Jurkat, Clone E6-1 (cell line): ENCODE data around the gene ADAT3.
A peak's percentile ranks its signal among the peaks of the same experiment; 100 is the strongest.
"Not testable (repeated sequence)": the region's sequence is repeated elsewhere in the genome, so short reads cannot be mapped to it uniquely, and the experiment has no call there.

Experiments used
- DNase-seq: peaks from one replicate; pipeline ENCODE4 v3.0.0-alpha.2; 2011; ENCODE audit warnings: low read depth, low spot score
- H3K4me3 ChIP-seq: 2 replicates; pipeline ENCODE4 v1.5.1; 2011; ENCODE audit warnings: mild to moderate bottlenecking, low read length, control low read depth, moderate library complexity

The ADAT3 gene

DNA sequence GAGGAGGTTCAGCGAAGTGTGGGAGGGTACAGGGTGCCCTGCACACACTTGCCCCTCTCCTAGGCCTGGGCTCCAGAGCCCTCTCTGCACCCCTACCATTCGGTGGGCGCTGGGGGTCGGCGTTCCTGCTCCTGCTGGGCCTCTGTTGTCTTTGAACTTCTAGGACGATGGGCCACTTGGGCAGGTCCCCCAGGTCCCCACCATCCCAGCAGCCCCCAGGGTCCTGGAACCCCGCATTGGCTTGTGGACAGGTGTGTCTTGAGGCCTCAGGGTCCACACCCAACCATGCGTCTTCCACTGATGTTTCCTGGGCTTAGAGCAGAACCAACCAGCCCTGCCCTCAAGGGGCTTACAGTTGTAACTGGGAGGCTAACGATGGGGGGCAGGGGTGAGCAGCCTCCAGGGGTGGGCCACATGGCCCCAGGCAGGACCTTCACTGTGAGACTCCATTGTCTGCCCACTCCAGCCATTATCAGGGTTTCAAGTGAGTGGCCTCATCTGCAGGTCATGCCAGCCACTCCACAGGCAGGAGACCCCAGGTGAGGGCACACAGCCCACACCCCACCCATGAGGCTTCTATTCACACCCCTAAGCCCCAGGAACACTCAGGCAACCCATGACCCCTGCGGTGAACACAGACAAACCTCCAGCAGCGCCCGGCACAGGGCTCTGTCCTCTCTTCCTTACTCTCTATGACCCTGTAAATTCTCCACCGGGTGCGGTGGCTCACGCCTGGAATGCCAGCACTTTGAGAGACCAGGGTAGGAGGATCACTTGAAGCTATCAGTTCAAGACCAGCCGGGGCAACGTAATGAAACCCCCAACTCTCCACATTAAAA, 39.8 kb upstream of the ADAT3 start:
- H3K4me3 ChIP-seq = peak overlapping the region; percentile 70

GRCh38 chr19:1866693-1867348, 38.4 kb upstream of the ADAT3 start:
- H3K4me3 ChIP-seq = no peak overlapping the region
- no peak for DNase-seq

More for the DNA sequence above, 39.8 kb upstream of the ADAT3 start:
- no peak for DNase-seq

DNA sequence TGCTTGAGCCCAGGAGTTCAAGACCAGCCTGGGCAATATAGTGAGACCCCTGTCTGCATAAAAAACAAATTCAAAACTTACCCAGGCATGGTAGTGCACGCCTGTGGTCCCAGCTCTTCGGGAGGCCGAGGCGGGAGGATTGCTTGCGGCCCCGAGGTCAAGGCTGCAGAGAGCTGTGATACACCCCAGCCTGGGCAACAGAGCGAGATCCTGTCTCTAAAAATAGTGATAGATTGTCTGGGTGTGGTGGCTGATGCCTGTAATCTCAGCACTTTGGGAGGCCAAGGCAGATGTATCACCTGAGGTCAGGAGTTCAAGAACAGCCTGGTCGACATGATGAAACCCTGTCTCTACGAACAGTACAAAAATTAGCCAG, 37.9 kb upstream of the ADAT3 start:
- H3K4me3 ChIP-seq = no peak overlapping the region
- DNase-seq = no peak

DNA sequence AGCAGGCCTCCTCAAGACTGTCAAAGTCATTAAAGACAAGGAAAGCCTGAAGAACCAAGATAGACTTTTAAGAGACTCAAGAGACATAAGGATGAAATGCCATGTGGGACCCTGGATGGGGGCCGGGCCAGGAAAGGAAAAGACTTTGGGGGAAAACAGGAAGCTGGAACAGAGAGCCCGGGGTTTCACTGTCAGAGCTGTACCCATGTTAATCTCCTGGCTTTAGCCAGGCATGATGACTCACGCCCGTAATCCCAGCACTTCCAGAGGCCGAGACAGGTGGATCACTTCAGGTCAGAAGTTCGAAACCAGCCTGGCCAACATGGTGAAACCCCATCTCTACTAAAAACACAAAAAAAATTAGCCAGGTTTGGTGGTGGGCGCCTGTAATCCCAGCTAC, 36.2 kb upstream of the ADAT3 start:
- no peak for DNase-seq
- H3K4me3 ChIP-seq = no peak overlapping the region

GRCh38 chr19:1871140-1871597, 34.0 kb upstream of the ADAT3 start:
- no peak overlapping the region for H3K4me3 ChIP-seq
- DNase-seq = no peak

DNA sequence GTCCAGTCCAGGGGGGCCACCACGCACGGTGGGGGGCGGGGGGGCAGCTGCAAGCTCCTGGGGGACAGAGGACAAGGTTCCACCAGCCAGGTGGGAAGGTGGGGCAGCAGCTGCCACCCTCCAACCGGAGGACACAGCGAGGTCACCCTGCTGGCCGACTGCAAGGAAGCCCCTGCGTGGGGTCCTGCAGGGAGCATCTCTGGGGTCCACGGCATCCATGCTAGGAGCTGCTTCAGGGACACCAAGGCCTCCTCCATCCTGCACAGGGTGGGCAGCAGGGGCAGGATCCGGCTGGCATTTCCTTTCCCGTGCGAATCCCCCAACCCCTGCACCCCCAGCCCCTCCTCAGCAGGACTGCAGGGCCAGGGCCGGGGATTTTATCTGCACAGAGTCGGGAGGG, 33.6 kb upstream of the ADAT3 start:
- DNase-seq = no peak
- no peak overlapping the region for H3K4me3 ChIP-seq

- no peak overlapping the region for H3K4me3 ChIP-seq
- no peak for DNase-seq
These were observed 32.2 kb upstream of the ADAT3 start for GRCh38 chr19:1872807-1873523.

DNA sequence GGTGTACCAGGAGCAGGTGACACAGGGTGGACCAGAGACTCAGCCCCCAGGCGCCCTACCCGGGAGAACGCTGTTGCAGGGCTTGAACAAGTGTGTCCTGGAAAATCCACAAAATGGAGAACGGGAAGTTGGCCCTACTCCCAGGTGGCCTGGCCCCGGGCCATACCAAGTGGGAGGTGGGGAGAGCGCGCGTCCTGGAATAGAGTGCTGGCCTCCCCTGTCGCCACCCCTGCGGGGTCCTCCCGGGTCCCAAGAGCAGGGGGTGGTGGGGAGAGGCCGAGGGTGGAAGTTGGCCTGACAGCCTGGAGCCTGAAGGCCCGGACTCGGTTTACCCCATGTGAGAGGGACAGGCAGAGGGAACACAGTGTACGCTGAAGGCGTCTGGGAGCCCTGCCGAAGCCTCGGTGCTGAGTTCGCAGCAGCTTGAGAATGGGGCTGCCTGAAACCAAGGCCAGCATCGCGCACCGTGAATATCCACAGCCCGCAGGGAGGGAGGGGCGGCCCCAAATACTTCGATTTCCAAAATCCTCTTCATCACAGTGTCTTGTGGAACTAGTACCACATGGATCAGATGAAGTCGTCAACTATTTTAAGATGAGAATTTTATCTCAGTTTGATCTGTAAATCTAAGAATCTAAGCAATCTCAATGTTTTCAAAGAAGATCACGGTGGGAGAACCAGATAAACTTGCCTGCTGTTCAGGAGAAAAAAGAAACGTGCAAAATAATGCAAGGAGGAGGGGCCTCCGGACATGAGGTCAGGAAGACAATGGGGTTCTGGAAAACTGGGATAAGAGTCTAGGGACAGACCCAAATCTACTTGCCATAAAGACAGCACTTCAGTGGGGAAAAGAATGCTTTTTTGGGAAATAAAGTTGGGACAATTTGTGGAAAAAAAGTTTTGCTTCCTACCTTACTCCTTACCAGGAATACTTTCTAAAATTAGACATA, 31.4 kb upstream of the ADAT3 start:
- no peak for DNase-seq
- H3K4me3 ChIP-seq = peak overlapping the region; percentile 94

DNA sequence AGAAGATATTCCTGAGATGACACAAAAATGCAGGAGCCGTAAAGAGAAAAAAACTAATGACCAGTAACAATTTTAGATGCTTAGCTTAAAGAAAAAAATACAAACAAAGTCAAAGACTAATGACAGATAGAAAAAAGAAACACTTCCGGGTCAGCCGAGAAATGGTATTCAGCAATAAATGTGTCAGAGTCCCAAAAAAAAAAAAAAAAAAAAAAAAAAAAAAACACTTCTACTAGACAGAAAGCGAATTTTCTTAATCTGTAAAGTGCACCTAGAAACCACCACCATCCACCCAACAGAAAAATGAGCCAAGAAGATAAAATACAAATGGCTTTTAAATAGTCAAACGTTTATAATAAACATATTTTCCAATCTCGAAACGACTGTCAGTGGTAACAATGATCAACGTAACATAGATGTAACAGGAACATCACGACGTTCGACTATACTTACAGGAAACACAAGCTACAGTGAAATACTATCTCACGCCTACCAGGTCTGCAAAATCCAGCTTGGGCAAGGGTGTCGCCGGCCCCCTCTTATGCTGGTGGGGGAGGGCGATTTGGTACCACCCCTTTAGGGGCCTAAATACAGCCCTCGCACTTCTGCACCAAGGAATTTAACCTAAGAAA, 30.5 kb upstream of the ADAT3 start:
- no peak for DNase-seq
- peak overlapping the region; percentile 94 for H3K4me3 ChIP-seq

- DNase-seq = not testable (repeated sequence)
These were observed 29.9 kb upstream of the ADAT3 start for GRCh38 chr19:1875265-1875645.

GRCh38 chr19:1875646-1876495, 29.3 kb upstream of the ADAT3 start:
- peak overlapping the region; percentile 94 for H3K4me3 ChIP-seq
- DNase-seq = peak; percentile 74

More at GRCh38 chr19:1875265-1875645, 29.9 kb upstream of the ADAT3 start:
- H3K4me3 ChIP-seq = peak overlapping the region; percentile 94

DNA sequence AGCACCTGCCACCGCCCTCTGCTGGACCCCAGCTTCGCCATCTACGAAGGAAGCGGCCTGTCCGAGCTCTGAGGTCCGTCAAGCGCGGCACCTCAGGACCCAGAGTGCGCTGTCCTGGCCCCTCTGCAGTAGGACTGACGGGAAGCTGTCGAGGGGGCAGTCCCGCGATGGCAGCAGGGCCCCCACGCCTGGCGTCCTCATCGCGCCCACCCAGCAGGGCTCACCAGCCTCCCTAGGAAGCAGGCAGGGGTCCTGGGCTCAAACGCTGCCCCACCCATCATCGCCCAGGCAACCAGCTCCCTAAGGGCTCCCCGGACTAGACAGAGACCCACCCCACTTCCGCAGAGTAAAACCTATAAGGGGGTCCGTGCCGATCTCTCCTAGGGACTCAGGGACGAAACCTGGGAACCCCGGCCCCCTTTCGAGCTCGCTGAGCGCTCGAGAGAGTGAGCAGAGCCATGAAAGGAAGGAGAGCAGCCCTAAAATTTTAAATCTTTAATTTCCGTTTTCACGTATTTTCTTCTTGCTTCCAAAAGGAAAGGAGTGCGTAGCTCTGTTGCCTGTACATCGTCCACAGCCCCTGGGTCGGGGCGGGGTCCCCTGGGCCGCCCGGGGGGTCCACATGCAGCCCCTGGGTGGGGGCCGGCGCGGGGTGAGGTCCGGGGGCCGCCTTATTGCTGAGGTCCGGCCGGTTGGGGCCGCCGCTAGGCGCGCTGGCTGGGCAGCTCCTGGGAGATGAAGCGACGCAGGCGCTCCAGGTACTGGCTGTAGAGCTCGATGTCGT, 28.5 kb upstream of the ADAT3 start:
- DNase-seq = not testable (repeated sequence)
- peak overlapping the region; percentile 94 for H3K4me3 ChIP-seq

GRCh38 chr19:1877280-1877660, 27.9 kb upstream of the ADAT3 start:
- DNase-seq, H3K4me3 ChIP-seq: not testable (repeated sequence)

DNA sequence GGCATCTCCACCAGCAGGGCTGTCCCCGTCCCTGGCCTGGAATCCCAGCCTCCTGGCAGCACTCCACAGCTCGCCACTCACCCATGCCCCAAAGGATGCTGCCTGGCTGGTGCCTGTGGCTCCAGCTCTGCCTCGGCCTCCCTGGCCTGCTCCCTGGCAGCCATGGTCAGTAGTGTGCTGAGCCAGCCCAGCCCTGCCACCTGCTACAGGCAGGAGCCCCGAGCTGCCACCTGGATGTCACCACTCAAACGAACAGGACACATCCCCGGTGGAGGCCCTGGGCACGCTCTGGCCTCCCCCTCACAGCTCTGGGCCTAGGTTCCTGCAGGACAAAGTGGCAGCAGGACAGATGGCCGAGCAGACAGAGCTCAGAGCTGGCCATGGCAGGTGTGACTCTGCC, 26.6 kb upstream of the ADAT3 start:
- DNase-seq, H3K4me3 ChIP-seq: not testable (repeated sequence)

DNA sequence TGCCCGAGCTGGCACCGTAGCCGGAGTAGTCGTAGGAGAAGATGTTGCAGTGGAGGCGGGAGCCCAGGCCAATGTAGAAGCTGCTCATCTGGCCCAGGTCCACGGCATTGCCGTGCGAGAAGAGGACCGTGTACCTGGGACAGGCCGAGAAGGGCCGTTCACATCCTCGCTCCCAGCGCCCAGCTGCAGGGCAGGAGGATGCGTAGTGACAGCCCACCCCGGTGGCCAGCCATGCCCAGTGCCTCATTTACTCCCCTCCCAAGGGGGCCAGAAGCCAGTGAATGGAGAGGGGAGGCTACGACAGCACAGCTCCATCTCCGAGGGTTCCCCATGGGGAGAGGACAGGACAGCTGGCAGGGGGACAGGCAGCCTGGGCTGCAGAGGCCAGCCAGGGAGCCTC, 25.2 kb upstream of the ADAT3 start:
- H3K4me3 ChIP-seq, DNase-seq: not testable (repeated sequence)

GRCh38 chr19:1880611-1881392, 24.4 kb upstream of the ADAT3 start:
- no peak for DNase-seq
- H3K4me3 ChIP-seq = no peak overlapping the region
